ENCODE measurements around the gene DGKZ.

The DGKZ gene

DNA sequence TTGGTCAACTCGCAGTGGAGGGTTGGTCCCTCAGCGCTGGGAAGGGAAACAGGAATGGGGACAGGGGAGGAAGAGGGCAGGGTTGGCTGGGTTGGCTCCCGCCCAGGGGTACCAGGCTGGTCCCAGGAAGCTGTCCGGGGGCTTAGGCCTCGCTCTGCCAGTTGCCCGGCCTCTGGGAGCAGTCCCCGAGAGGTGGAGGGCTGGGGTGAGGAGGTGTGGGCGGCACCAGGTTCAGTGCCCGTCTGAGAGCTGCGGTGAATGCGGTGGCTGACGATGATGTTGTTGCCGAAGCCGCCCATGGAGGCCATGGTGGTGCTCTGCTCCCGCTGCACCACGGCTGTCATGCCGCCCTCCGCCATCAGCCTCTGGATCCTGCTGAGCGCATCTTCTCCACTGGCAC, 50.3 kb downstream of the DGKZ start:
- no peak for DNase-seq

DNA sequence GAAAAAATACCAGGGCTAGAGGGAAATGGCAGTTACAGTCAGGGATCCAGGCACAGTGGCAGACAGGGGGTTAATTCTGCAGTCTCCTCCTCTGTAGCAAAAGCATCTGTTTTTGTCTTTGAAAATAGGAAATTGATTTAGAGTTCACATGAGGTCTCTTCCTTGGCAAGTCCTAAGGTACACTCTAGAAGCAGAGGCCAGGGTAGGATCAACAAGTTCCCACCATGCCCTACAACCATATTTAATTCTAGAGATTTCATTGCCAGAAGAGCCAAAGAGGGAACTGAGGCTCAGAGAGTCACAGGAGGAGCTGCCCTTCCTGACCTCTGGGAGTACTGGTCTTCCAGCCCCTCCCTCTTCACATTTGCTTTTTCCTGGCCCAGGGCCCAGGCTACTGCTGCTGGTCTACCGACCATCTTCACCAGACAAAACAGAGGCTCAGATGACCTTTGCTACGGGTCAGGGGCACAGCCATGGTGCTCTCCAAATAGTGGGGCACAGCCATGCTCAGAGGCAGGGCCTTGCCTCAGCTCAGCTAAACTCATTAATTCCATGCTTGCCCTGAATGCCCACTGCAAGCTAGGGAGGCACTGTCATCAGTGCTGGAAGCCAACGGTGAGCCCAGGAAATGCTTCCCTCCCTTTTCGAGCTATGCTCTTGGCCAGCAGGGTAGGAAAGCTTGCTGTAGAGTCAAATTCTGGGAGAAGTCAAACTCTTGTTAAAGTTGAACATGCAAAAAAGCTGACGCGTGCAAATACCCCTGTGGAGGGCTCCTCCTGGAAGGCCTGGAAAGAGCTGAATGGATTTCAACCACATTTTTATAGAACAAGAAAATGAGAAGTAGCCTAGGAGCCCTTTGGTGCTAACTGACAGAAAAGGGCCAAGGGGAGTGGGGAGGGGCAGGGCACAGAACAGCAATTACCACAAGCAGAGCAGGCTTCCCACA, 56.0 kb downstream of the DGKZ start:
- DNase-seq, result no peak

- DNase-seq, result no peak
These were observed 57.3 kb downstream of the DGKZ start for GRCh38 chr11:46404476-46405017.

DNA sequence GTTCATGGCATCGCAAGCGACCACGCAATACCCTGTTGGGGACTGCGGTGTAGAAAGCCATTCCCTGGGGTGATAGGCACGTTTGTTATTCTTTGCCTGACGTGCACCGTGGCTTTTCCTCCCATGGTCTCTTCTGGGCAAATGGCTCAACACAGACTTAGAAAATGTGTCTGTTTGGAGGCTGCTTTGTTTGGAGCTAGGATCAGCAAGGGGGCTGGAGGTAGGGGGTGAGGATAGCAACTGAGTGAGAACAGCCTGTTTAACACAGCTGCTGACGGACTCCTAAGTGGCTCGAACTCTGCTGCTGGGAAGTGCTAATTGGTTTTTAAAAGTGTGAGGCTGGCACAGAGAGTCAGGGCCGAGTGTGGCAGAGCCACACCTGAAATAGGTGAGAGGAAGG, 60.4 kb downstream of the DGKZ start:
- no peak for DNase-seq

DNA sequence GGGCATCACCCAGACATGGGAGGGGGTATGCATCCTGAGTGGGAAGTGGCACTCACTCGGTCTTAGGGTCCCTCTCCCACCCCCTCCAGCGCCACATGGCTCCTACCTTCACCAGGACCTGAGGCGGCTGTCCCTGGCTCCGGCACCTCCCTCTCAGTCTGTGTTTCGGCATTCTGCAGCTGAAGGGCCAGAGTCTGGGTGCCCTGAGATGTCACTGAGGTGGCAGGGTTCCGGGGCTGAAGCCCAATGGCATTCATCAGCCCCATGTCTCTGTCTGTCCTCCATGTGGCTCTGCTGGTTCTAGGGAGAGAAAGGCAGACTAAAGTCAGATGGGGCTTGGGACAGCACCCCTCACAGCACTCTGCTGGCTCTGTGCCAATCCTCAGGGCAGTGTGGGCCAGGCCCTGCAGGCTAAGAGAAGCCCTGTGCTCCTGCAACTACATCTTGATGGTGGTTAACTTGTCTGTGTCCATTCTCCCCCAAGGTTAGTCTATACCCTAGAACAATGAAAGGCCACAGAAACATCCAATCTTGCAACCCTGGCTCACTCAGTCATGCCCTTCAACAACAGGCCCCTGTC, 61.2 kb downstream of the DGKZ start:
- no peak for DNase-seq

DNA sequence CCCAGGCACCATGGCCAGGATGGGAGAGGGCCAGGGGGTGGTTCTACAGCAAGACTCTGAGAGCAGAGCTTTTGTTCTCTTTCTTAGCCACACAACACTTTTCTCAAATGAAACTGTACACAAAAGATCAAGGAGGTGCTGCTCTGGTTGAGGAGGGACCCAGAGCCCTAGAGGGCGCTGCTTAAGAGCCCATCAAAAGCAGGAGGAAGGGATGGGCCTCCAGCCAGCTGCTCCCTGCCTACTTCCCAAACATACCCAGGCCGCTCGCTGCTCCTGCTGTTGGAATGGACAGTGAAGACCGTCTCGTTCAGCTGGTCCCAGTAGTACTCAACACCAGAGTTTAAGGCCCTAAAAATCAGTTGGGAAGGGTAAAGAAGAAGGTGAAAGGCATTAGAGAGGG, 62.8 kb downstream of the DGKZ start:
- no peak for DNase-seq

GRCh38 chr11:46413760-46414465, 66.7 kb downstream of the DGKZ start:
- DNase-seq, result no peak

- DNase-seq, result no peak
These were observed 67.2 kb downstream of the DGKZ start for GRCh38 chr11:46414466-46414796.

GRCh38 chr11:46414879-46415278, 67.6 kb downstream of the DGKZ start:
- no peak for DNase-seq

- no peak for DNase-seq
These were observed 70.4 kb downstream of the DGKZ start for GRCh38 chr11:46417711-46418110.

GRCh38 chr11:46418751-46419150, 71.5 kb downstream of the DGKZ start:
- no peak for DNase-seq

GRCh38 chr11:46420513-46420912, 73.2 kb downstream of the DGKZ start:
- DNase-seq, result no peak

- no peak for DNase-seq
These were observed 74.1 kb downstream of the DGKZ start for GRCh38 chr11:46421257-46421880.

- DNase-seq, result no peak
These were observed 75.3 kb downstream of the DGKZ start for GRCh38 chr11:46422588-46422987.

DNA sequence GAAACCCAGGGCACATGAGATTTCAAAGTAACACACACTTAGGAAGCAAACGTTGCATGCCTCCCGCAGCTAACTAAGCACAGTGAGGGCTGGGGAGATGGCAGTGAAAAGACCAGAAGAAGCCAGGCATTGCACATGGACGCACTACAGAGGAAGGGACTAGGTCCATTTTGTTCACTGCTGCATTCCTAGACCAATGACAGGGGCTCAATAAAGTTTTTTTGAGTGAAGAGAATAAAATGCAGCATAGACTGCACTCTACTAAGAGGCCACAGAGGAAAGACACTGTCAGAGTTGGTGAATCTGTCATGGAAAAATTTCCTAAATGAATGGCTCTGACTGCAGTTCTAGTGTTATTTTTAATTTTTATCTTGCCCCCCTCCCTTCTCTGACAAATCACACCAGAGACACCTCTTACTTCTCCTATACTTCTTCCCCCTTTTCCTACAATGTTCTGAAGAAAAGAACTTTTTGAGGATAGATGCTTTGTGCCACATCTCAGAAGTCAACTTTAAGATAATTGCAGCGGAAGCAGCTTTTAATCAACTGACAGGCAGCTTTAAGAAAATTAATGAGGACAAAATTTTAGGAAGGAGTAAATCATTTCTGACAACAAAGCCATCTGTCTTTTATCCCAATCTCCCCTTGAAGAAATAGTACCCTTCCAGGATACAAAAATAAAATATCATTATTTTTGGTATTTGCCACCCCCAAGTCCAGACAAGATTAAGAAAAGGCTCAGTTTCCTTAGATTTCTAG, 79.1 kb downstream of the DGKZ start:
- no peak for DNase-seq

DNA sequence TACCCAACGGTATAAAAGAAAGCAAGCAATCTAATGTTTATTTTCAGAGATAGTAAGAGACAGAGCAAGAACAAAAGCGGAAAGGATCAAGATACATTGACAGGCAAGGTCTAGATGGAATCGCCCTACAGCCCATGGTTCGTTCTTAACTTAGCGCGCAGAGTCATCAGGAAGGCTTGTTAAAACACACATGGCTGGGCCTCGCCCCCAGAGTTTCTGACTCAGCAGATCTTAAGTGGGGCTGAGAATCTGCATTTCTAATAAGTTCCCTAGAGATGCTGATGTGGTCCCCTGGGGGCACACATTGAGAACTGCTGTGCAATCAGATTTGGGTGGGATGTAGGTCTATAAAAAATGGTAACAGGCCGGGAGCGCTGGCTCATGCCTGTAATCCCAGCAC, 80.1 kb downstream of the DGKZ start:
- DNase-seq, result no peak

GRCh38 chr11:46429717-46430116, 82.5 kb downstream of the DGKZ start:
- no peak for DNase-seq

Measured in NCI-H226 (cell line).